Activated T-helper 1 cell treated with Interleukin-2 at 50 U/mL for 16 hours (primary cell): Measurements from ENCODE around the gene CHRM1.
"Not testable (repeated sequence)": the region's sequence is repeated elsewhere in the genome, so short reads cannot be mapped to it uniquely, and the experiment has no call there.

ENCODE experiments used
- DNase-seq: peaks from one replicate; pipeline ENCODE4 v3.0.0-alpha.2; 2020; ENCODE audit warnings: low read depth

CHRM1 gene

GRCh38 chr11:62921201-62921572 is at the start of gene CHRM1:
Gene CHRM1, minus strand, starts transcription at chr11:62921363. Its CDS starts 10,263 bp downstream, at chr11:62911100.
- no peak for DNase-seq

GRCh38 chr11:62965574-62965973 is 44.4 kb upstream of the CHRM1 start:
- DNase-seq: no peak

GRCh38 chr11:62962391-62962790 is 41.2 kb upstream of the CHRM1 start:
- no peak for DNase-seq

GRCh38 chr11:62961017-62961570 is 39.9 kb upstream of the CHRM1 start:
- DNase-seq: no peak

GRCh38 chr11:62959422-62959980 is 38.3 kb upstream of the CHRM1 start:
- DNase-seq: no peak

- DNase-seq: no peak
Observed at GRCh38 chr11:62958547-62959421, 37.6 kb upstream of the CHRM1 start.

GRCh38 chr11:62957147-62957546 is 36.0 kb upstream of the CHRM1 start:
- DNase-seq: no peak

- no peak for DNase-seq
Observed at GRCh38 chr11:62954478-62954877, 33.3 kb upstream of the CHRM1 start.

GRCh38 chr11:62953811-62954210 is 32.6 kb upstream of the CHRM1 start:
- DNase-seq: no peak

GRCh38 chr11:62948765-62949320 is 27.7 kb upstream of the CHRM1 start:
- DNase-seq: no peak

- not testable (repeated sequence) for DNase-seq
Observed at GRCh38 chr11:62945538-62945937, 24.4 kb upstream of the CHRM1 start.

- not testable (repeated sequence) for DNase-seq
Observed at GRCh38 chr11:62937528-62937927, 16.4 kb upstream of the CHRM1 start.

- DNase-seq: no peak
Observed at GRCh38 chr11:62934496-62934785, 13.3 kb upstream of the CHRM1 start.

- no peak for DNase-seq
Observed at GRCh38 chr11:62933750-62934495, 12.8 kb upstream of the CHRM1 start.

GRCh38 chr11:62933285-62933684 is 12.1 kb upstream of the CHRM1 start:
- no peak for DNase-seq

GRCh38 chr11:62931499-62932278 is 10.5 kb upstream of the CHRM1 start:
- DNase-seq: no peak

- no peak for DNase-seq
Observed at GRCh38 chr11:62930666-62931065, 9.5 kb upstream of the CHRM1 start.

GRCh38 chr11:62930157-62930556 is 9.0 kb upstream of the CHRM1 start:
- DNase-seq: no peak

GRCh38 chr11:62928011-62928410 is 6.8 kb upstream of the CHRM1 start:
- DNase-seq: no peak

GRCh38 chr11:62926680-62927455 is 5.7 kb upstream of the CHRM1 start:
- no peak for DNase-seq
